Transverse colon (tissue), 3 donors: ENCODE results near the gene ERGIC1.

Source experiments
- POLR2A ChIP-seq: fragments of 450-650 bp; IDR thresholded peaks from one replicate; pipeline ENCODE4 v1.6.1; 2016; ENCODE audit warnings: antibody characterized with exemption, mild to moderate bottlenecking, moderate library complexity
- TF ChIP-seq, protein P1 (sequence below), 5 experiments: fragments of 200-600 bp in 3 of 5; fragments of 450-650 bp in 2 of 5; sonication (generic) in 3 of 5; IDR thresholded peaks; 1 replicate in 2 of 5; 2 replicates in 3 of 5; pipeline ENCODE4 v1.5.1; 2016 to 2017; ENCODE audit warnings: antibody characterized with exemption in 5 of 5, inconsistent platforms in 3 of 5, mild to moderate bottlenecking in 2 of 5, moderate library complexity in 1 of 5

- TF ChIP-seq, protein P1, sequence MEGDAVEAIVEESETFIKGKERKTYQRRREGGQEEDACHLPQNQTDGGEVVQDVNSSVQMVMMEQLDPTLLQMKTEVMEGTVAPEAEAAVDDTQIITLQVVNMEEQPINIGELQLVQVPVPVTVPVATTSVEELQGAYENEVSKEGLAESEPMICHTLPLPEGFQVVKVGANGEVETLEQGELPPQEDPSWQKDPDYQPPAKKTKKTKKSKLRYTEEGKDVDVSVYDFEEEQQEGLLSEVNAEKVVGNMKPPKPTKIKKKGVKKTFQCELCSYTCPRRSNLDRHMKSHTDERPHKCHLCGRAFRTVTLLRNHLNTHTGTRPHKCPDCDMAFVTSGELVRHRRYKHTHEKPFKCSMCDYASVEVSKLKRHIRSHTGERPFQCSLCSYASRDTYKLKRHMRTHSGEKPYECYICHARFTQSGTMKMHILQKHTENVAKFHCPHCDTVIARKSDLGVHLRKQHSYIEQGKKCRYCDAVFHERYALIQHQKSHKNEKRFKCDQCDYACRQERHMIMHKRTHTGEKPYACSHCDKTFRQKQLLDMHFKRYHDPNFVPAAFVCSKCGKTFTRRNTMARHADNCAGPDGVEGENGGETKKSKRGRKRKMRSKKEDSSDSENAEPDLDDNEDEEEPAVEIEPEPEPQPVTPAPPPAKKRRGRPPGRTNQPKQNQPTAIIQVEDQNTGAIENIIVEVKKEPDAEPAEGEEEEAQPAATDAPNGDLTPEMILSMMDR (IDR thresholded peaks at IDR 0.05) = no peak
- no peak for TF ChIP-seq POLR2A
These were observed 3.0 kb upstream of the ERGIC1 start for GRCh38 chr5:172830876-172831662.
